ENCODE measurements around the gene FCHSD2. TPM values are rescaled to one million over a fixed set of nuclear protein-coding genes. Genes with fewer than 3 reads are reported as not detected.

Gene FCHSD2
- total and polyA plus RNA-seq, 2 of the 13 experiments (the other 11 are each of a cell fraction or from before 2014, with no cell fraction given): 20.5 to 24.8 TPM

GRCh38 chr11:73184953-73185671 is 43.0 kb upstream of the FCHSD2 start (continued):
- TF ChIP-seq SMC3 (IDR thresholded peaks at IDR 0.05; ENCODE audit: low read length) (peak; percentile 82), ZBTB38 (CRISPR knock-in tag; IDR thresholded peaks at IDR 0.05) (peak; percentile 33; the same call in 1 of the 2 replicates), ZFP91 (CRISPR knock-in tag; IDR thresholded peaks at IDR 0.05; ENCODE audit: borderline replicate concordance) (peak; percentile 56; the same call in 1 of the 2 replicates), AHR (CRISPR knock-in tag; IDR thresholded peaks at IDR 0.05) (peak; percentile 53; the same call in 1 of the 2 replicates), ZBED4 (CRISPR knock-in tag; IDR thresholded peaks at IDR 0.05; ENCODE audit: borderline replicate concordance) (no peak), FUBP1 (CRISPR knock-in tag; IDR thresholded peaks at IDR 0.05; ENCODE audit: borderline replicate concordance) (no peak), RBM39 (IDR thresholded peaks at IDR 0.05; ENCODE audit: low read depth, low read length, poor library complexity, severe bottlenecking) (peak; percentile 52), ZNF576 (CRISPR knock-in tag; IDR thresholded peaks at IDR 0.05) (peak; percentile 100), HIC2 (CRISPR knock-in tag; IDR thresholded peaks at IDR 0.05; ENCODE audit: low read depth) (0 out of 2 replicates have a peak, but pooled peaks have one; percentile 42), FOXP1 (IDR thresholded peaks at IDR 0.05) (no peak), FOXP1 (CRISPR knock-in tag; IDR thresholded peaks at IDR 0.05) (no peak), SPEN (CRISPR knock-in tag; IDR thresholded peaks at IDR 0.05; ENCODE audit: low read depth) (0 out of 2 replicates have a peak, but pooled peaks have one; percentile 16), ZNF558 (CRISPR knock-in tag; IDR thresholded peaks at IDR 0.05; ENCODE audit: borderline replicate concordance) (no peak), MEF2D (CRISPR knock-in tag; IDR thresholded peaks at IDR 0.05) (no peak), TEAD3 (CRISPR knock-in tag; optimal IDR thresholded peaks at IDR 0.05; ENCODE audit: borderline replicate concordance) (peak; percentile 24), ZNF3 (CRISPR knock-in tag; IDR thresholded peaks at IDR 0.05) (no peak), HNRNPL (IDR thresholded peaks at IDR 0.05; ENCODE audit: low read depth, low read length) (peak; percentile 91), HBP1 (CRISPR knock-in tag; IDR thresholded peaks at IDR 0.05; ENCODE audit: low read depth) (no peak)
